K562 (cell line): Measurements from ENCODE around the gene MYOM1. TPM values are rescaled to one million over a fixed set of nuclear protein-coding genes. Genes with fewer than 3 reads are reported as not detected.

Experiments
- ADNP ChIP-seq: fragments of 200-800 bp; sonication (Bioruptor generic); IDR thresholded peaks from 2 replicates; pipeline ENCODE4 v1.6.1; 2016; ENCODE audit warnings: missing genetic modification characterization, missing compliant biosample characterization
- BDP1 ChIP-seq: IDR thresholded peaks from 3 replicates; pipeline ENCODE4 v1.6.1; 2011; ENCODE audit not compliant: insufficient read length, insufficient read depth
- FOXJ3 ChIP-seq: sonication (generic); formaldehyde crosslinking; IDR thresholded peaks from 2 replicates; pipeline ENCODE4 v1.4.0; 2020; ENCODE audit warnings: mild to moderate bottlenecking, missing genetic modification reagents
- GABPB1 ChIP-seq: sonication (generic); formaldehyde crosslinking; IDR thresholded peaks from 2 replicates; pipeline ENCODE4 v1.8.0; 2022; ENCODE audit warnings: mild to moderate bottlenecking, missing genetic modification reagents
- GATAD2A ChIP-seq: fragments of 450-650 bp; IDR thresholded peaks from 2 replicates; pipeline ENCODE4 v1.6.1; 2017
- HIVEP1 ChIP-seq: fragments of 250-450 bp; sonication (Bioruptor Pico); IDR thresholded peaks from 2 replicates; pipeline ENCODE4 v1.4.0; 2020; ENCODE audit warnings: mild to moderate bottlenecking
- MEIS2 ChIP-seq: fragments of 450-650 bp; IDR thresholded peaks from 2 replicates; pipeline ENCODE4 v1.6.1; 2014; ENCODE audit warnings: mild to moderate bottlenecking; ENCODE audit not compliant: partially characterized antibody
- NR2F6 ChIP-seq: fragments of 450-650 bp; formaldehyde crosslinking; IDR thresholded peaks from 2 replicates; pipeline ENCODE4 v1.4.0; 2020; ENCODE audit warnings: mild to moderate bottlenecking
- RBM15 ChIP-seq: fragments of 200-400 bp; formaldehyde crosslinking; IDR thresholded peaks from 2 replicates; pipeline ENCODE4 v1.6.1; 2018; ENCODE audit warnings: mild to moderate bottlenecking, low read length, moderate library complexity; ENCODE audit not compliant: insufficient read depth
- TEAD4 ChIP-seq, 2 experiments: sonication (generic) in 1 of 2; formaldehyde crosslinking in 1 of 2; IDR thresholded peaks; 2 replicates each; pipeline versions ENCODE4 v1.6.1 to v1.8.0; 2012 to 2022; ENCODE audit warnings: borderline replicate concordance in 1 of 2, inconsistent platforms in 1 of 2, low read length in 1 of 2, mild to moderate bottlenecking in 1 of 2, missing genetic modification reagents in 1 of 2
- polyA plus RNA-seq, 8 experiments: library from polyadenylated mRNA; depleted of rRNA in 4 of 8; stranded (reverse) in 5 of 8; unstranded in 3 of 8; fragments of >200 nt; fragmentation: Nextera tagmentation in 2 of 8; fragmentation: Illumina TruSeq in 1 of 8; extraction: Ambion mirVana in 2 of 8; extraction: Trizol in 1 of 8; gene quantifications; 2 replicates each; pipeline versions ENCODE4 v1.2.1 to v1.2.3, GENCODE V29; 2011 to 2014; ENCODE audit warnings: inconsistent platforms in 1 of 8, missing spikeins in 1 of 8
- total RNA-seq, 7 experiments: library from RNA; depleted of rRNA in 6 of 7; stranded (reverse); fragments of >200 nt in 6 of 7; fragmentation: Illumina TruSeq in 2 of 7; extraction: Trizol in 2 of 7; gene quantifications; 2 replicates each; pipeline versions ENCODE4 v1.2.1 to v1.2.3, GENCODE V29; 2011 to 2021; ENCODE audit warnings: low replicate concordance in 1 of 7
- TF ChIP-seq, protein P1 (sequence below): fragments of 450-650 bp; IDR thresholded peaks from 2 replicates; pipeline ENCODE4 v1.6.1; 2018; ENCODE audit warnings: mild to moderate bottlenecking, low read depth; ENCODE audit not compliant: partially characterized antibody
- TF ChIP-seq, protein P2 (sequence below): sonication (generic); formaldehyde crosslinking; IDR thresholded peaks from 2 replicates; pipeline ENCODE4 v1.8.1; 2023; ENCODE audit warnings: mild to moderate bottlenecking, missing genetic modification reagents
- TF ChIP-seq, protein P3 (sequence below): fragments of 250-450 bp; sonication (Bioruptor Pico); IDR thresholded peaks from 2 replicates; pipeline ENCODE4 v1.5.1; 2021; ENCODE audit warnings: mild to moderate bottlenecking
- TF ChIP-seq, protein P4 (sequence below), 2 experiments: fragments of 450-650 bp; IDR thresholded peaks; 2 replicates each; pipeline ENCODE4 v1.6.1; 2016
- TF ChIP-seq, protein P5 (sequence below): fragments of 450-650 bp; conservative IDR thresholded peaks from 2 replicates; pipeline ENCODE4 v1.6.1; 2016; ENCODE audit warnings: missing genetic modification characterization, low read depth, mild to moderate bottlenecking, missing compliant biosample characterization, moderate library complexity

MYOM1 gene
- total and polyA plus RNA-seq, 9 of the 15 experiments (the other 6 are each of a cell fraction or from before 2014, with no cell fraction given): 0.01 to 0.62 (median 0.25) TPM

DNA sequence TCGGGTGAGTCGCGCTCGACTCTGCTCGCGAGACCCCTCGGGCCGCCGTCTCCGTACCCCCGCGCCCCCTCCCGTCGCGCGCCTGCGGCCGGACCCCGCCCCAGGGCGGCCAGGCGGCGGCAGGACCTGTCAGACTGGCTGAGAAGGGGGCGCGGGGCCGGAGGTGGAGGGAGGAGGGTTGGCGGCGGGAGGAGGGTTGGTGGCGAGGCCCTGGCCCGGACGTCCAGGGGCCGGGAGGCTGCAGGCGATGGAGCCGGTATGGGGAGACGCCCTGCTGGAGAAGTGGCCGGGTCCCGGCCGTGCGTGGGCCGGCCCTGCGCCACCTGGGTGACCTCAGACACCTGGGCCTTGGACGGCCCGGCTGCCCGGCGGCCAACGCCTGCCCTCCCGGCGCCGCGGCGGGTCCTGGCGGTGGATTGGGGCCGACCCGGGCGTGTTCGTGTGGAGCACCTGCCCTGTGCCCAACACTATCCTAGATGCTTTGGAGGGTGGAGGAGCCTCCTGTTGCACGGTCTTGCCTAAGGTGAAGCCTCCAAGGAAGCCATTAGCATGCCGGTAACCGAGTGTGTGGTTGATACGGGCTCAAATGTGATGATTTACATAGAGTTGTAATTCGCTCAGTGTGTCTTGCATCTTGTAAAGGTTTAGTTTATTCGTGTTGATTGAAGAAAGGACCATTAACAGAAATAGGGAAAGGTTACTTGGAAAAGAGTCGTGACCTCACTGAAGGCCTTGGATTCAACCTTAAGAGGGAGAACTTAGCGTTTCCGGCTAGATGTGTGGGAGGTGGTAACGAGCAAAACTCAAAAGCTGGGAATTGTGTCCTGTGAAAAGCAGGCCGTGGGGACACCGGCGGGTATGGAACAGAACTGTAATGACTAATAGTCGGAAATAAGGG is 42.7 kb upstream of the MYOM1 start (continued):
- TF ChIP-seq, protein P1, sequence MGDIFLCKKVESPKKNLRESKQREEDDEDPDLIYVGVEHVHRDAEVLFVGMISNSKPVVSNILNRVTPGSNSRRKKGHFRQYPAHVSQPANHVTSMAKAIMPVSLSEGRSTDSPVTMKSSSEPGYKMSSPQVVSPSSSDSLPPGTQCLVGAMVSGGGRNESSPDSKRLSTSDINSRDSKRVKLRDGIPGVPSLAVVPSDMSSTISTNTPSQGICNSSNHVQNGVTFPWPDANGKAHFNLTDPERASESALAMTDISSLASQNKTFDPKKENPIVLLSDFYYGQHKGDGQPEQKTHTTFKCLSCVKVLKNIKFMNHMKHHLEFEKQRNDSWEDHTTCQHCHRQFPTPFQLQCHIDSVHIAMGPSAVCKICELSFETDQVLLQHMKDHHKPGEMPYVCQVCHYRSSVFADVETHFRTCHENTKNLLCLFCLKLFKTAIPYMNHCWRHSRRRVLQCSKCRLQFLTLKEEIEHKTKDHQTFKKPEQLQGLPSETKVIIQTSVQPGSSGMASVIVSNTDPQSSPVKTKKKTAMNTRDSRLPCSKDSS: no peak
- TF ChIP-seq RBM15: no peak
- TF ChIP-seq GABPB1 (CRISPR knock-in tag): no peak; the same call in 1 of the 2 replicates
- TF ChIP-seq GATAD2A: 0 out of 2 replicates have a peak, but pooled peaks have one; percentile 35
- TF ChIP-seq MEIS2: peak; percentile 5
- no peak; the same call in 1 of the 2 replicates for TF ChIP-seq NR2F6 (CRISPR knock-in tag)
- TF ChIP-seq, protein P2, sequence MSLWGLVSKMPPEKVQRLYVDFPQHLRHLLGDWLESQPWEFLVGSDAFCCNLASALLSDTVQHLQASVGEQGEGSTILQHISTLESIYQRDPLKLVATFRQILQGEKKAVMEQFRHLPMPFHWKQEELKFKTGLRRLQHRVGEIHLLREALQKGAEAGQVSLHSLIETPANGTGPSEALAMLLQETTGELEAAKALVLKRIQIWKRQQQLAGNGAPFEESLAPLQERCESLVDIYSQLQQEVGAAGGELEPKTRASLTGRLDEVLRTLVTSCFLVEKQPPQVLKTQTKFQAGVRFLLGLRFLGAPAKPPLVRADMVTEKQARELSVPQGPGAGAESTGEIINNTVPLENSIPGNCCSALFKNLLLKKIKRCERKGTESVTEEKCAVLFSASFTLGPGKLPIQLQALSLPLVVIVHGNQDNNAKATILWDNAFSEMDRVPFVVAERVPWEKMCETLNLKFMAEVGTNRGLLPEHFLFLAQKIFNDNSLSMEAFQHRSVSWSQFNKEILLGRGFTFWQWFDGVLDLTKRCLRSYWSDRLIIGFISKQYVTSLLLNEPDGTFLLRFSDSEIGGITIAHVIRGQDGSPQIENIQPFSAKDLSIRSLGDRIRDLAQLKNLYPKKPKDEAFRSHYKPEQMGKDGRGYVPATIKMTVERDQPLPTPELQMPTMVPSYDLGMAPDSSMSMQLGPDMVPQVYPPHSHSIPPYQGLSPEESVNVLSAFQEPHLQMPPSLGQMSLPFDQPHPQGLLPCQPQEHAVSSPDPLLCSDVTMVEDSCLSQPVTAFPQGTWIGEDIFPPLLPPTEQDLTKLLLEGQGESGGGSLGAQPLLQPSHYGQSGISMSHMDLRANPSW: no peak
- no peak for TF ChIP-seq ADNP
- TF ChIP-seq, protein P3, sequence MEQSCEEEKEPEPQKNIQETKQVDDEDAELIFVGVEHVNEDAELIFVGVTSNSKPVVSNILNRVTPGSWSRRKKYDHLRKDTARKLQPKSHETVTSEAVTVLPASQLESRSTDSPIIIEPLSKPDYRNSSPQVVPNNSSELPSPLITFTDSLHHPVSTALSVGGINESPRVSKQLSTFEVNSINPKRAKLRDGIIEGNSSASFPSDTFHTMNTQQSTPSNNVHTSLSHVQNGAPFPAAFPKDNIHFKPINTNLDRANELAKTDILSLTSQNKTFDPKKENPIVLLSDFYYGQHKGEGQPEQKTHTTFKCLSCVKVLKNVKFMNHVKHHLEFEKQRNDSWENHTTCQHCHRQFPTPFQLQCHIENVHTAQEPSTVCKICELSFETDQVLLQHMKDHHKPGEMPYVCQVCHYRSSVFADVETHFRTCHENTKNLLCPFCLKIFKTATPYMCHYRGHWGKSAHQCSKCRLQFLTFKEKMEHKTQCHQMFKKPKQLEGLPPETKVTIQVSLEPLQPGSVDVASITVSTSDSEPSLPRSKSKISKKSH (CRISPR knock-in tag): no peak
- TF ChIP-seq BDP1: no peak
- TF ChIP-seq HIVEP1 (CRISPR knock-in tag): no peak
- TF ChIP-seq TEAD4 (IDR thresholded peaks at IDR 0.05; ENCODE audit: low read length): no peak
- TF ChIP-seq TEAD4 (CRISPR knock-in tag; IDR thresholded peaks at IDR 0.05; ENCODE audit: borderline replicate concordance): no peak
- TF ChIP-seq, protein P4, sequence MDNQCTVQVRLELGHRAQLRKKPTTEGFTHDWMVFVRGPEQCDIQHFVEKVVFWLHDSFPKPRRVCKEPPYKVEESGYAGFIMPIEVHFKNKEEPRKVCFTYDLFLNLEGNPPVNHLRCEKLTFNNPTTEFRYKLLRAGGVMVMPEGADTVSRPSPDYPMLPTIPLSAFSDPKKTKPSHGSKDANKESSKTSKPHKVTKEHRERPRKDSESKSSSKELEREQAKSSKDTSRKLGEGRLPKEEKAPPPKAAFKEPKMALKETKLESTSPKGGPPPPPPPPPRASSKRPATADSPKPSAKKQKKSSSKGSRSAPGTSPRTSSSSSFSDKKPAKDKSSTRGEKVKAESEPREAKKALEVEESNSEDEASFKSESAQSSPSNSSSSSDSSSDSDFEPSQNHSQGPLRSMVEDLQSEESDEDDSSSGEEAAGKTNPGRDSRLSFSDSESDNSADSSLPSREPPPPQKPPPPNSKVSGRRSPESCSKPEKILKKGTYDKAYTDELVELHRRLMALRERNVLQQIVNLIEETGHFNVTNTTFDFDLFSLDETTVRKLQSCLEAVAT (IDR thresholded peaks at IDR 0.05): peak; percentile 58 to 64; a peak in 1 of 4 replicates
- no peak for TF ChIP-seq FOXJ3 (CRISPR knock-in tag)
- TF ChIP-seq, protein P5, sequence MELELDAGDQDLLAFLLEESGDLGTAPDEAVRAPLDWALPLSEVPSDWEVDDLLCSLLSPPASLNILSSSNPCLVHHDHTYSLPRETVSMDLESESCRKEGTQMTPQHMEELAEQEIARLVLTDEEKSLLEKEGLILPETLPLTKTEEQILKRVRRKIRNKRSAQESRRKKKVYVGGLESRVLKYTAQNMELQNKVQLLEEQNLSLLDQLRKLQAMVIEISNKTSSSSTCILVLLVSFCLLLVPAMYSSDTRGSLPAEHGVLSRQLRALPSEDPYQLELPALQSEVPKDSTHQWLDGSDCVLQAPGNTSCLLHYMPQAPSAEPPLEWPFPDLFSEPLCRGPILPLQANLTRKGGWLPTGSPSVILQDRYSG: no peak
